Urinary bladder (tissue), 4 donors: Measurements from ENCODE around the gene GPR3. TPM values are rescaled to one million over a fixed set of nuclear protein-coding genes. Genes with fewer than 3 reads are reported as not detected.
"Not testable (repeated sequence)": the region's sequence is repeated elsewhere in the genome, so short reads cannot be mapped to it uniquely, and the experiment has no call there.

Experiments
- DNase-seq: peaks from one replicate; pipeline ENCODE4 v3.0.0-alpha.2; 2015; ENCODE audit errors: extremely low spot score
- H3K27ac ChIP-seq: one replicate; pipeline ENCODE4 v1.5.1; 2013; ENCODE audit warnings: low read depth, mild to moderate bottlenecking, moderate library complexity
- H3K36me3 ChIP-seq: one replicate; pipeline ENCODE4 v1.6.1; 2013; ENCODE audit warnings: mild to moderate bottlenecking, moderate library complexity; ENCODE audit not compliant: insufficient read depth
- H3K4me1 ChIP-seq: one replicate; pipeline ENCODE4 v1.6.1; 2013; ENCODE audit warnings: mild to moderate bottlenecking, moderate library complexity; ENCODE audit not compliant: insufficient read depth
- H3K4me3 ChIP-seq: one replicate; pipeline ENCODE4 v1.5.1; 2013; ENCODE audit warnings: low read depth, low read length
- WGBS: extraction: QIAGEN DNeasy Blood & Tissue Kit; methylation state at CpG from one replicate; pipeline ENCODE4 v1.1.7; 2013; 5-methylcytosine and 5-hydroxymethylcytosine counted together
- polyA plus RNA-seq: library from polyadenylated mRNA; stranded (reverse); fragments of 200-250 nt; gene quantifications from one replicate; pipeline ENCODE4 v1.2.3, GENCODE V29; 2013
- total RNA-seq: library from RNA; depleted of rRNA; stranded (reverse); fragments of >200 nt; gene quantifications from one replicate; pipeline ENCODE4 v1.2.3, GENCODE V29; 2014
- donor health status: healthy with polysubstance abuse.
- donor health status: healthy.

Gene GPR3
- total and polyA plus RNA-seq, 2 donors = 0.16 to 1.8 TPM

- DNase-seq = no peak
- WGBS = 9% methylated on average over 10 of the region's 10 CpGs
- Histone ChIP-seq H3K27ac (no peak overlapping the region), H3K36me3 (no peaks in the 10 kb centered on the region), H3K4me3 (no peak overlapping the region), H3K4me1 (no peaks in the 10 kb centered on the region)
Observed at GRCh38 chr1:27395441-27396195, 3.2 kb downstream of the GPR3 start.

DNA sequence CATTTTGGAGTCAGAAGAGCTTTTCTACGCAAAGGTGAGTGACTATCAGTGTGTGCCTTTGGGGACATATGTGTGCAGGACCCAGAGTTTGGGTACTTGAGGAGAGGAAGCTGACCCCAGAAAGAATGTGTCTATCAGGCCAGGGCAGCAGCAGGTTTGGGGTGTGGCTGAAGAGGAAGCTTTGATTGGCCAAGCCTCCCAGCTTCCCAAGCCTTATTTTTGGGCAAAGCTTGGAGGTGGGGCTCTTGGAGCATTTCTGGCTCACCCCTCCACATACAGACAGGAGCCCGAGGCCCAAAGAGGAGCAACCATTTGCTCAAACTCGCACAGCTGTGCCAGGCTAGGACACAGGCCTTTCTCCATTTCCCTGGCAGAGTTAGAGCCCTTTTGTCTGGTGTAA, 4.7 kb downstream of the GPR3 start:
- Histone ChIP-seq H3K4me1 (no peaks in the 10 kb centered on the region), H3K27ac (no peak overlapping the region), H3K36me3 (no peaks in the 10 kb centered on the region), H3K4me3 (no peak overlapping the region)
- no peak for DNase-seq
- 71% methylated on average over 3 of the region's 3 CpGs for WGBS

GRCh38 chr1:27397749-27398148, 5.3 kb downstream of the GPR3 start:
- no peak for DNase-seq
- WGBS = 71% methylated on average over 7 of the region's 7 CpGs
- H3K36me3 ChIP-seq = no peaks in the 10 kb centered on the region
- H3K27ac ChIP-seq = no peak overlapping the region
- no peak overlapping the region for H3K4me3 ChIP-seq
- H3K4me1 ChIP-seq = no peaks in the 10 kb centered on the region

- 76% methylated on average over 4 of the region's 4 CpGs for WGBS
- no peaks in the 10 kb centered on the region for H3K36me3 ChIP-seq
- DNase-seq = no peak
- no peak overlapping the region for H3K4me3 ChIP-seq
- H3K4me1 ChIP-seq = no peaks in the 10 kb centered on the region
- H3K27ac ChIP-seq = no peak overlapping the region
Observed at GRCh38 chr1:27398405-27399149, 6.2 kb downstream of the GPR3 start.

DNA sequence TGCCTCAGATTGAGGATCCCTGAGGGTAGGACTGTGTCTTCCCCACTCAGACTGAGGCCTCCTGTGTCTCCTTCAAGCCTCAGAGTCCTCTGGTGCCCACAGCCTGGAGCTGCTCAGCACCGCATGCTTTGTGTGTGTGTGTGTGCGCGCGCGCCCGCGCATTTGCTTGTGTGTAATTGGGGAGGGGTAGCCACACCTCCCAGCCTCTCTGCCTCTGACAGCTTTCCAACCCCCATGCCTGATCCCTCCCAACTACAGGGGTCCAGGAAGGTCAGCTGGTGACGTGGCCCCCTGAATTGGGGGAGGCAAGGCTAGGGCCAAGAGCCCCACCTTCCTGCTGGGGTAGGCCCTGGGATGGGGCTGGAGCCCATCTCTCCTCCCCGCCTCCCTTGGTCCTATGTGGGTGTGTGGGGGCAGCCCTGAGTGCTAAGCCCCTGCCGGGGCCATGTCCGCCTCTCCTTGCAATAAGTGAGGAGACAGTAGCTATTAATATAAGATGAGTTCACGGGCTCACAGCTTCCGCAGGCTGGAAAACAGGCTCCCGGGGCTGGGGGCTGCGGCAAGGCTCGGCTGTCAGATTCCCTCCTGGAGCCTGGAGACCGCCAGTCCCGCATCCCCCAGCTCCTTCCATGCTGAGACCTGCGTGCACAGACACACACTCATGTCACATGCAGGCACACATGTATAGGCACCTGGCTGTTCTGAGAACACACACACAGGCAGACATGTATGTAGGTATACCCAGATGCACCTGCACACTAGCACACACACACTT, 7.0 kb downstream of the GPR3 start:
- Histone ChIP-seq H3K27ac (no peak overlapping the region), H3K4me1 (no peaks in the 10 kb centered on the region), H3K4me3 (no peak overlapping the region), H3K36me3 (no peaks in the 10 kb centered on the region)
- no peak for DNase-seq
- WGBS = 50% methylated on average over 19 of the region's 19 CpGs

GRCh38 chr1:27400082-27400962, 7.9 kb downstream of the GPR3 start:
- H3K4me1 ChIP-seq = no peaks in the 10 kb centered on the region
- 32% methylated on average over 13 of the region's 13 CpGs for WGBS
- H3K27ac ChIP-seq = no peak overlapping the region

DNA sequence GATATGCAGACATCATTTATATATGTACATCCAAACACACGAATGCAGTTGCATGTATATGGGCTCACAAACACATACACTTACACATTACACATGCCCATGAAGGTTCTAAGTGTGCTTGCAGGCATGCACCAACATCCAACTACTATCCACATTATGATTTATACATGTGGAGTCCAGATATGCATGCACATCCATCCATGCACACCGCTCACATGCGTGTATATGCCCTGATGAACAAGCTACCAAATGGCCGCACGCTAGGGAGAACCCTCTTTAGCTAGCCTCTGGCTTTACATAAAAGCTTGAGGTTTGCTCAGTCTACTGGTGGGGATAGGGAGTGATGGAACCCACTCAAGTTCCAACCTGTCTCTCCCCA, 8.5 kb downstream of the GPR3 start:
- Histone ChIP-seq H3K27ac (no peak overlapping the region), H3K36me3 (no peaks in the 10 kb centered on the region), H3K4me3 (no peak overlapping the region), H3K4me1 (no peaks in the 10 kb centered on the region)
- WGBS = 86% methylated on average over 5 of the region's 5 CpGs
- DNase-seq = no peak

More at GRCh38 chr1:27400082-27400962, 7.9 kb downstream of the GPR3 start:
- H3K36me3 ChIP-seq = no peaks in the 10 kb centered on the region
- no peak for DNase-seq
- H3K4me3 ChIP-seq = no peak overlapping the region

- 25% methylated on average over 8 of the region's 8 CpGs for WGBS
- Histone ChIP-seq H3K27ac (peak overlapping the region; percentile 81), H3K4me1 (no peaks in the 10 kb centered on the region), H3K36me3 (no peaks in the 10 kb centered on the region), H3K4me3 (no peak overlapping the region)
- DNase-seq = no peak
Observed at GRCh38 chr1:27402349-27402754, 9.9 kb downstream of the GPR3 start.

DNA sequence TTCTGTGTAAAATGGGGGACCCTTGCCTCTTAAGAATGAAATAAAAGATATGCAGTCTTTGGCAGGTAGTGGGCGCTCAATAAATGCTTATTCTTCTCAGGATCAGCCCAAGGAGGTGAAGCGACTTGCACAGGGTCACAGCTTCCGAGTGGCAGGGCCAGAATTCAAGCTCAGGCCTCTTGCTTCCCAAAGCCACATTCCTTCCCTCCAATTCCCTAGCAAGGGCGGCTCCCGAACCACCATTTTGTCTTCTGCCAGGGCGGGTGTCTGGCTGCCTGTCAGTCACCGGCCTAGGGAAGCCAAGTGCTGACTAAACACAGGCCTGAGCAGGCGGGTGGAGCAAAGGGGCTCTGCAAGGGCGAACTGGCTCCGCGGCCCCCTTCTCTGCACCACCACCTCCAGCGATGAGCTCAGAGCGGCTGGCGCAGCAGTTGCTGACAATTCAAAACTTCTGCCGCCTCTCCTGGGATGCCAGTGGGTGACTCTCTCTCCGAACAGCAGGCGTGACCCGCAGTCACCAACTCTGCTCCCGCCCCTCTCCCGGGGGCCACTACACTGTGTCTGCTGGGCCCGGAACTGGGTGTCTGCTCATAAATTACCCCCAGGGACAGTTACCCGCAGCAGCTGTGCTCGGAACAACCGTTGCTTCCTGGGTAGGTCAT, 10.8 kb downstream of the GPR3 start:
- no peak for DNase-seq
- no peak overlapping the region for H3K4me3 ChIP-seq

DNA sequence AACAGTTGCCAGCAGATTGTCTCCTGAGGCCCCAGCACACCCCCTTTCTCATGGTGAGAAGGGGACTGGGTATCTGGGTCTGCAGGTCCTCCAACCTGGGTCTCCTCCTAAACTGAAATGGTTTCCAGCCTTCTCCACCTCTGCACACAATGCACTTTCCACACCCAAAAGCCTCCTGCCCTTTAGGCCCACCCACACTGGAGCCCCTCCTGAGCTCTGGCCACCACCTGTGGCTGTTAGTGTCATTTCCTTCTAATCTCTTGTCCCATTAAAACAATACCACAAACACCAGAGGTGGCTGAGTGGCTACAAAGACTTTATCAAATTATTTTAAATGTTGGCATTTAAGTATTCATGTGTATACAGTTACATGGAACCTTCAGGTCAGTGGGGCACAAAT, 11.5 kb downstream of the GPR3 start:
- Histone ChIP-seq H3K4me1 (no peaks in the 10 kb centered on the region), H3K27ac (peak overlapping the region; percentile 81), H3K36me3 (no peaks in the 10 kb centered on the region), H3K4me3 (no peak overlapping the region)
- no peak for DNase-seq

More for the DNA sequence above, 10.8 kb downstream of the GPR3 start:
- Histone ChIP-seq H3K36me3 (no peaks in the 10 kb centered on the region), H3K4me1 (no peaks in the 10 kb centered on the region), H3K27ac (peak overlapping the region; percentile 81)
- WGBS = 18% methylated on average over 24 of the region's 24 CpGs

- no peak overlapping the region for H3K4me3 ChIP-seq
- no peak overlapping the region for H3K27ac ChIP-seq
- H3K4me1 ChIP-seq = no peaks in the 10 kb centered on the region
- WGBS = 50% methylated on average over 13 of the region's 13 CpGs
- DNase-seq = no peak
- no peaks in the 10 kb centered on the region for H3K36me3 ChIP-seq
Observed at GRCh38 chr1:27405074-27405473, 12.7 kb downstream of the GPR3 start.

DNA sequence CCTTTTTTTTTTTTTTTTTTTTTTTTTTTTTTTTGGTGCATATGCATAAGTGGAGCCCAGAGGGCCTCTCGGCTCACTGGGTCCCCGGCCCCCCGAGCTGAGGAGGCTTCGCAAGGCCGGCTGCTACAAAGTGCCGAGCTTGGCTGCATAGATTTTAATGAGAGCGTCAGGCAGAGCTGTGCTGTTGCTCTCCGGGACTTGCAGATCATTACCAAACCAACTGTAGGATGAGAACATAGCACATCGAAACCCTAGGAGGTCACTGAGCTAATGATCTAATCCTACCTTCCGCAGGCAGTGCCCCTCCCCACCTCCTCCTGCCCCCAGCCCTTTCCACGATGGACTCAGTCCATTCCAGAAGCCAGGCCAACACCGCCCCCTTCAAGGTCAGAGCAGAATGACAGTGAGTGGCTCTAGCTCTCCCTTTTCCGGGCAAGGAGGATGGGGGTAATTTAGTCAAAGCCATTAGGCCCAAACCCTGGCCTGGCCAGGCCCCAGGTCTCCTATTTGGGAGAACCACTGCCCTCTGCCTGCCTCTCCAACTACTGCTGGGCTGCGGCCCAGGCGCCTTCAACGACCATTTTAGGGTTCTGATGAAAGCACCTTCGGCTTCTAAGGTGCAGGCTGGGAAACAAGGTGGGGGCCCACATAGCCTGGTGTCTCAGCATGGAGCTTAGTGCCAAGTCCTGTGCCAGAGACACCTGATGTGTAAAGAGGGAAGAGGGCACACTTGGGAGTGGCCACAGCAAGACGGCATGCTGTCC, 13.4 kb downstream of the GPR3 start:
- DNase-seq, H3K27ac ChIP-seq, H3K36me3 ChIP-seq, H3K4me3 ChIP-seq, H3K4me1 ChIP-seq: not testable (repeated sequence)
- WGBS = 59% methylated on average over 17 of the region's 18 CpGs
